BE2C (cell line): ENCODE data around the gene MFN2.

Experiments used
- DNase-seq: peaks from one replicate; pipeline ENCODE4 v3.0.0-alpha.2; 2020
- H3K27me3 ChIP-seq: fragments of 250-450 bp; sonication (Bioruptor Pico); 2 replicates; pipeline ENCODE4 v1.5.1; 2020; ENCODE audit warnings: mild to moderate bottlenecking
- H3K36me3 ChIP-seq: fragments of 250-450 bp; sonication (Bioruptor Pico); 2 replicates; pipeline ENCODE4 v1.5.1; 2020; ENCODE audit warnings: mild to moderate bottlenecking
- H3K4me1 ChIP-seq: fragments of 250-450 bp; sonication (Bioruptor Pico); 2 replicates; pipeline ENCODE4 v1.5.1; 2020
- H3K4me3 ChIP-seq: 2 replicates; pipeline ENCODE4 v1.5.1; 2011; ENCODE audit warnings: low read depth, low read length
- H3K9me3 ChIP-seq: fragments of 250-450 bp; sonication (Bioruptor Pico); 2 replicates; pipeline ENCODE4 v1.5.1; 2020
- CTCF ChIP-seq: IDR thresholded peaks from 2 replicates; pipeline ENCODE4 v1.5.1; 2012; ENCODE audit warnings: mild to moderate bottlenecking, low read depth, low read length

The MFN2 gene

GRCh38 chr1:12057940-12058687 lies 77.9 kb downstream of the MFN2 start:
- no peak for DNase-seq
- Histone ChIP-seq H3K27me3 (peaks cover 3% of the 10 kb centered on the region), H3K4me3 (no peak overlapping the region), H3K36me3 (no peaks in the 10 kb centered on the region), H3K9me3 (no peaks in the 10 kb centered on the region), H3K4me1 (no peaks in the 10 kb centered on the region)
- no peak for TF ChIP-seq CTCF

- Histone ChIP-seq H3K36me3 (no peaks in the 10 kb centered on the region), H3K9me3 (no peaks in the 10 kb centered on the region), H3K27me3 (peaks cover 14% of the 10 kb centered on the region), H3K4me3 (no peak overlapping the region), H3K4me1 (no peaks in the 10 kb centered on the region)
- no peak for DNase-seq
- no peak for TF ChIP-seq CTCF
Measured at GRCh38 chr1:12059226-12059625, 79.0 kb downstream of the MFN2 start.

- DNase-seq, result no peak
- Histone ChIP-seq H3K4me1 (no peaks in the 10 kb centered on the region), H3K4me3 (no peak overlapping the region), H3K36me3 (no peaks in the 10 kb centered on the region), H3K27me3 (peaks cover 19% of the 10 kb centered on the region), H3K9me3 (no peaks in the 10 kb centered on the region)
- no peak for TF ChIP-seq CTCF
Measured at GRCh38 chr1:12059722-12060464, 79.6 kb downstream of the MFN2 start.

GRCh38 chr1:12060500-12060899 lies 80.3 kb downstream of the MFN2 start:
- Histone ChIP-seq H3K36me3 (no peaks in the 10 kb centered on the region), H3K4me3 (no peak overlapping the region), H3K4me1 (no peaks in the 10 kb centered on the region), H3K9me3 (no peaks in the 10 kb centered on the region), H3K27me3 (peaks cover 21% of the 10 kb centered on the region)
- no peak for DNase-seq
- TF ChIP-seq CTCF, result no peak
